HL-60 (cell line): ENCODE results near the gene ZNF205.

Source experiments
- POLR2AphosphoS5 ChIP-seq: IDR thresholded peaks from 2 replicates; pipeline ENCODE4 v1.6.1; 2012; ENCODE audit warnings: low read depth
- TF ChIP-seq, protein P1 (sequence below): IDR thresholded peaks from one replicate; pipeline ENCODE4 v1.5.1; 2011; ENCODE audit warnings: low read length, control low read depth, inconsistent platforms; ENCODE audit not compliant: insufficient read depth

DNA sequence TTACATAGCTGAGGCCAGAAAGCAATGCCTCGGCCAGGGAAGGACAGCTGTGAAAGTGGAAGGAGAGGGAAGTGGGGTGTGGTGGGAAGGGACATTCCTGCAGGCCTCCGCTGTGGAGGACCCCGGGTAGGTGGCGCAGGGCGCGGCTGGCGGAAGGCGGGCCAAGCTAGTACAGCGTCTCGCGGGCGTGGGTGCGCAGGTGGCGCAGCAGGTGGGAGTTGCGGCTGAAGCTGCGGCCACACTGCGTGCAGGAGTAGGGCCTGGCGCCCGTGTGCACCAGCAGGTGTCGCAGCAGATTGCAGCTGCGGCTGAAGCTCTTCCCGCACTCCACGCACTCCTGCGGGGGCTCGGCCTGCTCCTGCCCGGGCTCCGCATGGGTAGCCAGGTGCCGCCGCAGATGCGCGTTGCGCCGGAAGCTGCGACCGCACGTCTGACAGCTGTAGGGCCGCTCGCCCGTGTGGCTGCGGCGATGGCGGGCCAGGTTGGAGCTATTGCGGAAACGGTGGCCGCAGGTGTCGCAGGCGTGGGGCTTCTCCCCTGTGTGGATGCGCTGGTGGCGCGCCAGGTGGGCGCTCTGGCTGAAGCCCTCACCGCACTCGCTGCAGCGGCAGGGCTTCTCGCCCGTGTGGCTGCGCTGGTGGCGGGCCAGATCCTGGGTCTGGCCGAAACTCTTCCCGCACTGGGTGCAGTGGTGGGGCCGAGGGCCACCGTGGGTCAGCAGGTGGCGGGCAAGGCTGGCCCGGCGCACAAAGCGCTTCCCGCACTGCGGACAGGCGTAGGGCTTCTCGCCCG is 23.3 kb upstream of the ZNF205 start:
- TF ChIP-seq, protein P1, sequence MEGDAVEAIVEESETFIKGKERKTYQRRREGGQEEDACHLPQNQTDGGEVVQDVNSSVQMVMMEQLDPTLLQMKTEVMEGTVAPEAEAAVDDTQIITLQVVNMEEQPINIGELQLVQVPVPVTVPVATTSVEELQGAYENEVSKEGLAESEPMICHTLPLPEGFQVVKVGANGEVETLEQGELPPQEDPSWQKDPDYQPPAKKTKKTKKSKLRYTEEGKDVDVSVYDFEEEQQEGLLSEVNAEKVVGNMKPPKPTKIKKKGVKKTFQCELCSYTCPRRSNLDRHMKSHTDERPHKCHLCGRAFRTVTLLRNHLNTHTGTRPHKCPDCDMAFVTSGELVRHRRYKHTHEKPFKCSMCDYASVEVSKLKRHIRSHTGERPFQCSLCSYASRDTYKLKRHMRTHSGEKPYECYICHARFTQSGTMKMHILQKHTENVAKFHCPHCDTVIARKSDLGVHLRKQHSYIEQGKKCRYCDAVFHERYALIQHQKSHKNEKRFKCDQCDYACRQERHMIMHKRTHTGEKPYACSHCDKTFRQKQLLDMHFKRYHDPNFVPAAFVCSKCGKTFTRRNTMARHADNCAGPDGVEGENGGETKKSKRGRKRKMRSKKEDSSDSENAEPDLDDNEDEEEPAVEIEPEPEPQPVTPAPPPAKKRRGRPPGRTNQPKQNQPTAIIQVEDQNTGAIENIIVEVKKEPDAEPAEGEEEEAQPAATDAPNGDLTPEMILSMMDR = no peak
- no peak for TF ChIP-seq POLR2AphosphoS5
